Non-pigmented ciliary epithelial cell (primary cell): ENCODE results near the gene ITGAE.
"Not testable (repeated sequence)": the region's sequence is repeated elsewhere in the genome, so short reads cannot be mapped to it uniquely, and the experiment has no call there.

ENCODE experiments used
- DNase-seq: peaks from one replicate; pipeline ENCODE4 v3.0.0-alpha.2; 2010; ENCODE audit warnings: low read depth

The ITGAE gene

DNA sequence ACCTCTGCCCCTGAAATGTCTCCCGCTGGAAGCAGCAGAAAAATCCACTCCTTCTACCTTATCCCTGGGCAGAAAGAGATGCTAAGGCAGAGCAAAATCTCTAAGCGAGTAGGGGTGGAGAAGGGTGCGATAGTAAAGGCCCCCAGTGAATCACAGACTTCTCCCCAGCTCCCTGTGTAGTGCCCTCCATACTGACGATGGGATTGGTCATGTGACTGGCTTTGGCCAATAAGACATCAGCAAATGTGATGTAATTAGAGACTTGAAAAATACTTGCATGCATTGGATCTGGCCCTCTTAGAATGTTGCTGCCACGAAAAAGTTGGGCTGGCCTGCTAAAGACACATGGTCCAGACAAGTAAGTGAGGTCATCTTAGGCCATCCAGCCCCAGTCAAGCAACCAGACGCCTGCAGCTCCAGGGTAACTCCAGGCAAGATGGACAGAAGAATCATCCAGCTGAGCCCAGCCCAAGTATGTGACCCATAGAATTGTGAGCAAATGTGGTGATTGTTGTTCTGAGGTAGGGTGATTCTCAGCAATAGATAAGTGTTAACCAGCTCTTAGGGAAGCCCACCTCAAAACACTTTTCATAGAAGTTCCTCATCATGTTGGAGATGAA, 41.3 kb downstream of the ITGAE start:
- DNase-seq = no peak

- DNase-seq = no peak
Observed at GRCh38 chr17:3755335-3756030, 45.5 kb downstream of the ITGAE start.

- no peak for DNase-seq
Observed at GRCh38 chr17:3754458-3755334, 46.3 kb downstream of the ITGAE start.

- DNase-seq = no peak
Observed at GRCh38 chr17:3754066-3754457, 46.9 kb downstream of the ITGAE start.

GRCh38 chr17:3753624-3754023, 47.4 kb downstream of the ITGAE start:
- no peak for DNase-seq

DNA sequence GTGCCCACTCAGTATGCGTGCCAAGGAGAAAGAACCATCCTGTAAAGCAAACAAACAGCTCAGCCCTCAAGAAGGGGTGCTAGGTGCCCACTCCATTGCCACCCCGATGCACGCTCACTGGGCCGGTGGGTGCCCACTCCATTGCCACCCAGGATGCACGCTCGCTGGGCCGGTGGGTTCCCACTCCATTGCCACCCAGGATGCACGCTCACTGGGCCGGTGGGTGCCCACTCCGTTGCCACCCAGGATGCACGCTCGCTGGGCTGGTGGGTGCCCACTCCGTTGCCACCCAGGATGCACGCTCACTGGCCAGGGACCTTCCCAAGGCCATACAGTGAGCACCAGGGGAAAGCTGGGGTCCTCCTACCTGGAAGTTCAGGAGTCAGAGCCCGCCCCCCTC, 49.2 kb downstream of the ITGAE start:
- no peak for DNase-seq

GRCh38 chr17:3750926-3751325, 50.1 kb downstream of the ITGAE start:
- no peak for DNase-seq

- DNase-seq = no peak
Observed at GRCh38 chr17:3750296-3750695, 50.7 kb downstream of the ITGAE start.

DNA sequence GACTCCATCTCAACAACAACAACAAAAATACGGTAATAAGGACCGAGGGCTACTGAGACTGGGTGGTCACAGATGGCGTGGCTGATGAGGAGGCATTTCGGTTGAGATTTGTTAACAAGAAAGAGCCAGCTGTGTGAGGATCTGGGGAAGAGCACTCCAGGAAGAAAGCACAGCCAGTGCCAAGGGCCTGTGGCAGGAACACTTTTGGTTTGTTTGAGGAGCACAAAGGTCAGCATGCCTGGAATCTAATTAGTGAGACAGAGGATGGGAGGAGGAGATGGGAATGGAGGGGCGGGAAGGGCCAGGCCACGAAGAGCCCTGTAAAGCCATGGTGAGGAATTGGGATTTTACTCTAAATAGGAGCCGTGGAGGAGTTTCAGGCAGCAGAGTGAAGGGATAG, 52.4 kb downstream of the ITGAE start:
- no peak for DNase-seq

GRCh38 chr17:3747805-3748204, 53.2 kb downstream of the ITGAE start:
- DNase-seq = no peak

- DNase-seq = no peak
Observed at GRCh38 chr17:3745071-3745470, 55.9 kb downstream of the ITGAE start.

DNA sequence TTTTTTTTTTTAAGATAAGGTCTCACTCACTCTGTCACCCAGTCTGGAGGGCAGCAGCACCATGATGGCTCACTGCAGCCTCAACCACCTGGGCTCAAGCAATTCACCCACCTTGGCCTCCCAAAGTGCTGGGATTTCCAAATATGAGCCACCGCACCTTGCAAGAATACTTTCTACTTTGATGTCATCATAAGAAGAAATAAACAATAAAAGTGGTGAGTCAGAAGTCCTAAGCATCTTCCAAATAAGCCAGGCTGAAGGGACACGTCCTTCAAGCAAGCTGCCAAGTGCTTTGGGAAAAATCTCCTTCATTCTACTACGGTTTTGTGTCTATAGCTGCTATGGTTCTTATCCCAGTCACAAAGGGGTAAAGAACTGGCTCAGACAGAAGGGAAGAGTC, 57.0 kb downstream of the ITGAE start:
- DNase-seq = no peak

DNA sequence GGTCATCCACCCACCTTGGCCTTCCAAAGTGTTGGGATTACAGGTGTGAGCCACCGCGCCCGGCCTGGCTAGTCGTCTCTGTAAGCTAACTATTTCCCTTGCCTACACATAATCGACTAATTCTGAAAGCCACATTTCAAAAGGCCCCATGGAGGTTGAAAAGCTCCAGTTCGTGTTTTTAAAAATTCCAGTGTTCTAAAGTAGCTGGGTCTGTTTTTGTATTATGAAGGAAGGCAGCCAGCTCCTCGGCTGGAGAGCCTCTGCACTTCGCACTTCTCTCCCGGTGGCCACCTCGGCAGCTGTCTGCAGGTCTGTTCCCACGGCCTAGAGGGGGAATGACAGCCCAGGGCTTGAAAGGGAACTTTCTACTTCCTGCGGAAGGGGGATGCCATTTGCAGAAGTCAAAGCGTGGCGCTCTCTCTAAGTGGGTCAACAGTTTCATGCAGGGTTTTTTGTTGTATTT, 60.3 kb downstream of the ITGAE start:
- no peak for DNase-seq

DNA sequence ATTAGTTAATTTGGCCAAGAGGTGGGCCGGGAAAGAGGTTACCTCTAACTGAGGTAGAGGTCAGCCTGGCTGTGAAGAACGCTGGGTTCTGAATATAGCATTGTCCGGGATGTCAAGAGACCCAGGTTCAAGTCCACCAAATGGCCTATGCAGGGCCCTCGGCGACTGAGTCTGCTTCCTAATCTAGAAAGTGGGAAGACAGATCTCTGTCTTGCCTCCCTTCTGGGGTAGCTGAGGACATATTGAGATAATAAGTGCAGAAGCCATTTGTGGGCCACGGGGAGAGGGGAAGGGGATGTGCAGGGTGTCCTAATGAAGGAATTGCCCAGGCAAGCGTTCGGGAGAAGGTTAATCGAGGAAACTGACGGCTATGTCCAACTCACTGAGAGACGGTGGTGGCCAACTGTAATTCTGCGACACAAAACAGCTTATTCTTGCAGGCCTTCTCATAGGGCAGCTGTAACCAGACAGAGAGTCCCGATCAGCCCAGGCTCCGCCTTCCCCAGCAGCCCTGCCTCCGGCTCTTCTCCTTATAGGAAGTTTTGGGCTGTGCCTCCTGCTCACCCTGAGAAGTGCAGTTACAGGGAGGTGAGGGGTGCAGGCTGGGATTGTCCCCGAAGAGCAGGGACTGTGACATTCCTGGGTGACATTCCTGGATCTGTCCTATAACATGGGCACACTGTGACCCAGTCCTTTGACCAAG, 61.4 kb downstream of the ITGAE start:
- no peak for DNase-seq

DNA sequence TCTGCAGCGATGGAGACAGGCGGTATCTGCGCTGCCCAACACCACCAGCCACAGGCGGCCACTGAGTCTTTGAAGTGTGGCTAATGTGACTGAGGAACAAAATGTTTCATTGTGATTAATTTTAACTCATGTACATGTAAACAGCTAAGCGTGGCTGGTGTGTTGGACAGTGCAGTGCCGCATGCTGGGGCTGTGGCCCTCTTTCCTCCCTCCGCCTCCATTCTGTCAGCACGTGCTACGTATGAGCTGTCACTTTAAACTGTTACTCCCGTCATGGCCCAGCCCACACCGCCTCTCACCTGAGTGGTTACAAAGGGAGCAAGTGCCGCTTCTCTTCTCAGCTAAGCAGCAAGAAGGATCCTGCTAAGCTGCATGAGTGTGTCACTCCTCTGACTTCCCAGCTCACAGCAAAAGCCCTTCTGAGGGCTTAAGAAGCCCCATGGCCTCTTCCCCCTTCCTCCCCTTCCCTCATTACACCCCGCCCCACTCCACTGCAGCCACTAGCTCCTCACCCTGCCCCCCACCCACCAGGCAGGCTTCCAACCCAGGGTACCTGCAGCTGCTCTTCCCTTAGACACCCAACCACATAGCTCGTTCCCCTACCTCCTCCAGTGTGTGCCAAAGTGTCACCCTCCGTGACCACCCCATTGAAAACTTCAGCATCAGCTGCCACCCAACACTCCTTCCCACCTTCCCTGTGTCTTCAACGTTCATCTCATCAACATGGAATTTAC, 62.3 kb downstream of the ITGAE start:
- no peak for DNase-seq

DNA sequence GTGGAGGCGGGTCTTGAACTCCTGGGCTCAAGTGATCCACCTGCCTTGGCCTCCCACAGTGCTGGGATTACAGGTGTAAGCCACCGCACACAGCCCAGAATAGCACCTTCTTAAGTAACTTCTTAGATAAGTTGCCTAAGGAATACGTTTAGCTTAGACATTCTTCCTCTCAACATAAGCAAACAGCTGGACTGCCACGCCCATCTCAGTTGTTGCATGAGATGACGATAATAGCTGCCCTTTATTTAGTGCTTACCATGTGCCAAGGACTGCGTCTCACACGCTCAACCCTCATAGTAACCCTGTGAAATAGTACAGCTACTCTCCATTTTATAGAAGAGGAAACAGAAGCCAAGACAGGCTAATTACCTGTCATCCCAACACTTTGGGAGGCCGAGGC, 65.5 kb downstream of the ITGAE start:
- no peak for DNase-seq

GRCh38 chr17:3734911-3735276, 66.1 kb downstream of the ITGAE start:
- DNase-seq = not testable (repeated sequence)

- no peak for DNase-seq
Observed at GRCh38 chr17:3732210-3732621, 68.8 kb downstream of the ITGAE start.

DNA sequence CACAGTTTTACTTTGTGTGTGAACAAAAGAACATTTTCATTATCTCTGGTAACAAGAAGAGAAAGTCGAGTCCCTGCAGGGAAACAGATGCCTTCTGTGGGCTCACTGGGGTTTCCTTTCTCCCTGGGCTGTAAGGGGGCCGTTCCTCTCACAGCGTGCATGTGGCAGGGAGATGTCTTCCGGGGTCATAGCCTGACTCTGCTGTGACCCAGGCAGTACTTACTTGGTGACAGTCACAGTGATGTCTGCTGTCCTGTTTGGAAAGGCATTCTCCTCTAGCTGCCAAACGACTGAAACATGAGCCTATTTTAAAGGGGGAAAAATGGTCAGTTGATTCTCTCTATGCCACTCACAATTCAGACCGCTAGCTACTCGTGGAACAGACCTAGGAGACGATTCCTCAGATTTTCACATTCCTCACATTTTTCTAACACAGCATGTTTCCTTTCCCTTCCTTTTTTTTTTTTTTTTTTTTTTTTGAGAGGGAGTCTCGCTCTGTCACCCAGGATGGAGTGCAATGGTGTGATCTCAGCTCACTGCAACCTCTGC, 70.0 kb downstream of the ITGAE start:
- DNase-seq = no peak

- no peak for DNase-seq
Observed at GRCh38 chr17:3729881-3730280, 71.1 kb downstream of the ITGAE start.

- DNase-seq = not testable (repeated sequence)
Observed at GRCh38 chr17:3728099-3728498, 72.9 kb downstream of the ITGAE start.
